ENCODE results near the gene DNAJC27. TPM values are rescaled to one million over a fixed set of nuclear protein-coding genes. Genes with fewer than 3 reads are reported as not detected.

DNAJC27 gene
- total RNA-seq, 4 donors from 2014 or later, result 7.7 to 16.1 (median 15.7) TPM

- peak in 1 of 2 donors; percentile 33 for DNase-seq
- peak overlapping the region; percentile 72 to 99 (median 82) for H3K4me3 ChIP-seq (replicated peaks in 1 of 3)
- intact Hi-C loops (cut with DNase I), result no loop called here
- TF ChIP-seq POLR2A (IDR thresholded peaks at IDR 0.05) (no peak), CTCF (IDR thresholded peaks at IDR 0.05) (no peak)
- peaks cover 0 to 10% of the 10 kb centered on the region in 2 donors for H3K4me1 ChIP-seq
- H3K36me3 ChIP-seq, result peaks cover 0 to 4% of the 10 kb centered on the region in 2 donors
- H3K27me3 ChIP-seq, result no peaks in the 10 kb centered on the region
- no peaks in the 10 kb centered on the region for H3K9me3 ChIP-seq
- WGBS, 2 donors, result 0 to 1% methylated on average over 21 to 23 of the region's 23 CpGs
- peak overlapping the region; percentile 97 to 100 (median 98) for H3K27ac ChIP-seq
These were observed 544 bp downstream of the DNAJC27 start for GRCh38 chr2:24971286-24971535.

GRCh38 chr2:24970483-24971285 is 1.1 kb downstream of the DNAJC27 start:
- peak overlapping the region; percentile 72 to 99 (median 82) for H3K4me3 ChIP-seq (replicated peaks in 1 of 3)
- H3K36me3 ChIP-seq, result peaks cover 0 to 8% of the 10 kb centered on the region in 2 donors
- intact Hi-C loops (cut with DNase I), result no loop called here
- peaks cover 0 to 10% of the 10 kb centered on the region in 2 donors for H3K4me1 ChIP-seq
- TF ChIP-seq CTCF (IDR thresholded peaks at IDR 0.05), result no peak
- no peak for TF ChIP-seq POLR2A (IDR thresholded peaks at IDR 0.05)
- 67 to 71% methylated on average over 27 of the region's 27 CpGs for WGBS, 2 donors
- peak overlapping the region; percentile 97 to 100 (median 98) for H3K27ac ChIP-seq
- no peaks in the 10 kb centered on the region for H3K9me3 ChIP-seq
- DNase-seq, result no peak
- H3K27me3 ChIP-seq, result no peaks in the 10 kb centered on the region

- Histone ChIP-seq H3K27me3 (no peaks in the 10 kb centered on the region), H3K27ac (no peak overlapping the region), H3K36me3 (peaks cover 0 to 8% of the 10 kb centered on the region in 2 donors), H3K4me3 (replicated peaks in 1 of 3) (no peak overlapping the region), H3K9me3 (no peaks in the 10 kb centered on the region), H3K4me1 (peaks cover 0 to 10% of the 10 kb centered on the region in 2 donors)
- intact Hi-C loops (cut with DNase I), result no loop called here
- no peak for DNase-seq
- 92 to 93% methylated on average over 1 of the region's 1 CpG for WGBS, 2 donors
- TF ChIP-seq POLR2A (IDR thresholded peaks at IDR 0.05), result no peak
- TF ChIP-seq CTCF (IDR thresholded peaks at IDR 0.05), result no peak
These were observed 2.0 kb downstream of the DNAJC27 start for GRCh38 chr2:24969784-24970183.

- no peak for DNase-seq
- peaks cover 17 to 22% of the 10 kb centered on the region in 2 donors for H3K36me3 ChIP-seq
- no peaks in the 10 kb centered on the region for H3K9me3 ChIP-seq
- no peaks in the 10 kb centered on the region for H3K4me1 ChIP-seq
- H3K27me3 ChIP-seq, result no peaks in the 10 kb centered on the region
- no peak for TF ChIP-seq POLR2A (IDR thresholded peaks at IDR 0.05)
- H3K27ac ChIP-seq, result no peak overlapping the region
- no peak overlapping the region for H3K4me3 ChIP-seq (replicated peaks in 1 of 3)
- intact Hi-C loops (cut with DNase I), result no loop called here
- 93 to 97% methylated on average over 1 of the region's 1 CpG for WGBS, 2 donors
These were observed 9.9 kb downstream of the DNAJC27 start for GRCh38 chr2:24961903-24962302.

GRCh38 chr2:24959761-24960160 is 12.0 kb downstream of the DNAJC27 start:
- TF ChIP-seq CTCF (IDR thresholded peaks at IDR 0.05) (no peak), POLR2A (IDR thresholded peaks at IDR 0.05) (no peak)
- Histone ChIP-seq H3K27me3 (no peaks in the 10 kb centered on the region), H3K9me3 (no peaks in the 10 kb centered on the region), H3K27ac (no peak overlapping the region), H3K4me3 (replicated peaks in 1 of 3) (no peak overlapping the region), H3K4me1 (no peaks in the 10 kb centered on the region), H3K36me3 (peaks cover 35 to 36% of the 10 kb centered on the region in 2 donors)
- no peak for DNase-seq
- intact Hi-C loops (cut with DNase I), result no loop called here

Data from thyroid gland (tissue), 4 donors.